ENCODE data around the gene DISC1. TPM values are rescaled to one million over a fixed set of nuclear protein-coding genes. Genes with fewer than 3 reads are reported as not detected.

Gene DISC1
- total RNA-seq (10 to 100 TPM; 19.8 to 20.0 TPM), total RNA-seq (0.41 to 27.5 (median 5.3) reads per million in 172 experiments)
- polyA plus RNA-seq (2013, experiment 1 of 2): 6.4 TPM
- polyA plus RNA-seq (2013, experiment 2 of 2): 7.5 TPM

DNA sequence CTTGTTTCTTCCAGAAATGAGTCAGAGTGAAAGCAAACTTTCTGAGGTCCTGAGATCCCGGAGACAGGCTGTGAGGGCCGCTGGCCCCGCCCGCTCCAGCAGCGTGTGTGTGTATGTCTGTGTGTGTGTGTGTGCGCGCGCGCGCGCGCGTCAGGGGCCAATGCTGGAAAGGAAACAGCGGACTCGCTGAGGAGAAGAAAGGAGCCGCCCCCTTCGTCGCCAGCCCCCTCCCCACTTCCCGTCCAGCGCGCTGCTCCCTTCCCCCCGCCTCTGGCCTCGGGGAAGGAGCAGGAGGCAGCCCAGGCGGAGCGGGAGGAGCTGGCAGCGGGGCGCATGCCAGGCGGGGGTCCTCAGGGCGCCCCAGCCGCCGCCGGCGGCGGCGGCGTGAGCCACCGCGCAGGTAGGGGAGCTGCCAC lies at the start of gene DISC1:
Gene DISC1 (plus strand): TSS at position 256 of the 416 bp plus-strand sequence. CDS start 78 bp downstream, at position 334.
- H3K36me3 ChIP-seq (ENCODE audit: insufficient read depth, low read length): no peaks in the 10 kb centered on the region
- TF ChIP-seq CTCF (IDR thresholded peaks at IDR 0.05): no peak
- H3K9me3 ChIP-seq (ENCODE audit: control insufficient read depth in 1 of 2, insufficient read depth in 1 of 2, low read length in 2 of 2): no peaks in the 10 kb centered on the region
- no peaks in the 10 kb centered on the region for H3K27me3 ChIP-seq (ENCODE audit: control insufficient read depth in 1 of 2, insufficient read depth in 2 of 2, low read length in 2 of 2)
- H3K4me1 Mint-ChIP-seq (ENCODE audit: low read depth): peaks cover 33% of the 10 kb centered on the region
- ATAC-seq (ENCODE audit: poor library complexity): peak; percentile 70
- intact Hi-C loops (cut with DNase I, micrococcal nuclease): loop anchor here in 1 of 2 experiments (10.0 kb wide), 1 partner anchor 102 kb away; the partner anchor contains the start of gene TSNAX
- H3K27me3 Mint-ChIP-seq: no peaks in the 10 kb centered on the region
- peak within 1 kb of the TSS; percentile 90 for H3K27ac Mint-ChIP-seq
- peaks cover 12% of the 10 kb centered on the region for H3K36me3 Mint-ChIP-seq (ENCODE audit: low read depth)
- ChIA-PET POLR2A (interaction anchor here (0.6 to 2.6 kb wide), 5 partner anchors 11 to 289 kb away, joined by 3 to 21 read pairs (median 3); partner anchors contain the start of genes EXOC8 and SPRTN), CTCF (interaction anchor here (0.5 to 1.0 kb wide), 2 partner anchors 57 to 98 kb away, joined by 3 read pairs; partner anchors contain the start of gene TSNAX)
- H3K4me3 ChIP-seq (ENCODE audit: low read length): peak within 1 kb of the TSS; percentile 99
- peak; percentile 34 to 87 (median 62) for DNase-seq
- peak within 1 kb of the TSS; percentile 96 for H3K4me3 Mint-ChIP-seq
- H3K4me1 ChIP-seq (ENCODE audit: insufficient read depth, low read length): peaks cover 29% of the 10 kb centered on the region
- H3K9me3 Mint-ChIP-seq: no peaks in the 10 kb centered on the region
- peak within 1 kb of the TSS; percentile 68 to 76 for H3K27ac ChIP-seq (ENCODE audit: low read depth in 1 of 2, low read length in 2 of 2)

- Histone ChIP-seq H3K4me3 (ENCODE audit: low read length) (no peak overlapping the region), H3K27me3 (ENCODE audit: control insufficient read depth in 1 of 2, insufficient read depth in 2 of 2, low read length in 2 of 2) (no peaks in the 10 kb centered on the region), H3K4me1 (ENCODE audit: insufficient read depth, low read length) (no peaks in the 10 kb centered on the region), H3K9me3 (ENCODE audit: control insufficient read depth in 1 of 2, insufficient read depth in 1 of 2, low read length in 2 of 2) (no peaks in the 10 kb centered on the region), H3K27ac (ENCODE audit: low read depth in 1 of 2, low read length in 2 of 2) (no peak overlapping the region), H3K36me3 (ENCODE audit: insufficient read depth, low read length) (no peaks in the 10 kb centered on the region)
- Mint-ChIP-seq H3K27me3 (no peaks in the 10 kb centered on the region), H3K4me1 (ENCODE audit: low read depth) (no peaks in the 10 kb centered on the region), H3K36me3 (ENCODE audit: low read depth) (no peaks in the 10 kb centered on the region), H3K27ac (no peak overlapping the region), H3K9me3 (no peaks in the 10 kb centered on the region), H3K4me3 (no peak overlapping the region)
- no peak for TF ChIP-seq CTCF (IDR thresholded peaks at IDR 0.05)
- ChIA-PET CTCF (interaction anchor here (0.5 to 0.8 kb wide), 2 partner anchors 22 to 25 kb away, joined by 3 to 4 read pairs; no protein-coding TSS in a partner anchor), POLR2A (no interaction called here)
- intact Hi-C loops (cut with DNase I, micrococcal nuclease): no loop called here
- DNase-seq: no peak
- no peak for ATAC-seq (ENCODE audit: poor library complexity)
Measured at GRCh38 chr1:231576804-231577718, 49.5 kb upstream of the DISC1 start.

DNA sequence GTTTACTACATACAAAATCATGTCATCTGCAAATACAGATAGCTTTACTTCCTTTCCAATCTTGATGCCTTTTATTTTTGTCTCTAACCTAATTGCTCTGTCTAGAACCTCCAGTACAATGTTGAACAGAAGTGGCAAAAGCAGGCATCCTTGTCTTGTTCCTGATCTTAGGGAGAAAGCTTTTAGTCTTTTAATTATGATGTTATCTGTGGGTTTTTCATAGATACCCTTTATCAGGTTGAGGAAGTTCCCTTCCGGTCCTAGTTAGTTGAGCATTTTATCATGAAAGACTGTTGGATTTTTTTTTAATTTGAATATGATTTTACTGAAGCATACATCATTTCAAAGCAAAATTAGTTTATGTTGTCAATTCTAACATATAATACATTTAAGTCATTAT lies 45.7 kb upstream of the DISC1 start:
- Mint-ChIP-seq H3K9me3 (no peaks in the 10 kb centered on the region), H3K4me1 (ENCODE audit: low read depth) (no peaks in the 10 kb centered on the region), H3K4me3 (no peak overlapping the region), H3K27me3 (no peaks in the 10 kb centered on the region), H3K36me3 (ENCODE audit: low read depth) (no peaks in the 10 kb centered on the region), H3K27ac (no peak overlapping the region)
- intact Hi-C loops (cut with DNase I, micrococcal nuclease): no loop called here
- H3K36me3 ChIP-seq (ENCODE audit: insufficient read depth, low read length): no peaks in the 10 kb centered on the region
- no peaks in the 10 kb centered on the region for H3K27me3 ChIP-seq (ENCODE audit: control insufficient read depth in 1 of 2, insufficient read depth in 2 of 2, low read length in 2 of 2)
- CTCF ChIA-PET: no interaction called here
- H3K9me3 ChIP-seq (ENCODE audit: control insufficient read depth in 1 of 2, insufficient read depth in 1 of 2, low read length in 2 of 2): no peaks in the 10 kb centered on the region
- DNase-seq (no peak), ATAC-seq (ENCODE audit: poor library complexity) (no peak)
- POLR2A ChIA-PET: interaction anchor here (0.6 kb wide), 1 partner anchor 28 kb away, joined by 3 read pairs; no protein-coding TSS in a partner anchor
- TF ChIP-seq CTCF (IDR thresholded peaks at IDR 0.05): no peak
- no peaks in the 10 kb centered on the region for H3K4me1 ChIP-seq (ENCODE audit: insufficient read depth, low read length)
- no peak overlapping the region for H3K4me3 ChIP-seq (ENCODE audit: low read length)
- no peak overlapping the region for H3K27ac ChIP-seq (ENCODE audit: low read depth in 1 of 2, low read length in 2 of 2)

All from CD4-positive, alpha-beta T cell (primary cell).